ENCODE data around the gene TOP3A. TPM values are rescaled to one million over a fixed set of nuclear protein-coding genes. Genes with fewer than 3 reads are reported as not detected.

TOP3A gene
- total RNA-seq, 2 experiments from 2014 or later, result 61.8 to 65.7 TPM

DNA sequence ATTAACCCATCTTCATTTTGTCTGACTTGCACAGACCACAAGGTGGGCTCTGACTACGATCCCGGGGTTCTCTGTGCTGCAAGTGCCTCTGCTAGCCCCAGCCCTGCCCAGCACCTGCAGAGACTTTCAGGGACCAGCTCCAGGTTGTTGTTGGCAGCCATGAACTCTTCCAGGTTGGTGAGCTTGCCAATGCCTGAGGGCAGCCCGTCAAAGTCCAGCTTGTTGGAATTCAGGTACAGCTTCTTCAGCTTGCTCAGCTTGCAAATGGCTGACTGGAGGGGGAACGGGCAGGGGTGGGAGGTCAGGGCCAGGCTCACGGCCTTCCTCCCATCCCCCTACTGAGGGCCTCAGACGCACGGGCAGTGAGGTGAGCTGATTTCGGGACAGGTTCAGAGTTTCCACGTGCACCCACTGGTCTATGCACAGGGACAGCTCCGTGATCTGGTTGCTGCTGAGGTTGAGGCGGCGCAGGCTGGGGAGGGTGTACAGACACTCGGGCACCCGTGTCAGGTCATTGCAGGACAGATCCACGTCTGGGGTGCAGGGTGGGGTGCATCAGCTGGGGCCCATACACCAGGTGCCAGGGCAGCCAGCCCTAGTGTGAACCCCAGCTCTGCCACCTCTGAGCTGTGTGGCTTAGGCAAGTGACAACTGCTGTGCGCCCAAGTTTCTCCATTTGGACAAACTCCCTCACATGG, 61.5 kb downstream of the TOP3A start:
- H3K27ac Mint-ChIP-seq, result no peak overlapping the region
- intact Hi-C loops (cut with micrococcal nuclease), result no loop called here
- TF ChIP-seq, protein P1, sequence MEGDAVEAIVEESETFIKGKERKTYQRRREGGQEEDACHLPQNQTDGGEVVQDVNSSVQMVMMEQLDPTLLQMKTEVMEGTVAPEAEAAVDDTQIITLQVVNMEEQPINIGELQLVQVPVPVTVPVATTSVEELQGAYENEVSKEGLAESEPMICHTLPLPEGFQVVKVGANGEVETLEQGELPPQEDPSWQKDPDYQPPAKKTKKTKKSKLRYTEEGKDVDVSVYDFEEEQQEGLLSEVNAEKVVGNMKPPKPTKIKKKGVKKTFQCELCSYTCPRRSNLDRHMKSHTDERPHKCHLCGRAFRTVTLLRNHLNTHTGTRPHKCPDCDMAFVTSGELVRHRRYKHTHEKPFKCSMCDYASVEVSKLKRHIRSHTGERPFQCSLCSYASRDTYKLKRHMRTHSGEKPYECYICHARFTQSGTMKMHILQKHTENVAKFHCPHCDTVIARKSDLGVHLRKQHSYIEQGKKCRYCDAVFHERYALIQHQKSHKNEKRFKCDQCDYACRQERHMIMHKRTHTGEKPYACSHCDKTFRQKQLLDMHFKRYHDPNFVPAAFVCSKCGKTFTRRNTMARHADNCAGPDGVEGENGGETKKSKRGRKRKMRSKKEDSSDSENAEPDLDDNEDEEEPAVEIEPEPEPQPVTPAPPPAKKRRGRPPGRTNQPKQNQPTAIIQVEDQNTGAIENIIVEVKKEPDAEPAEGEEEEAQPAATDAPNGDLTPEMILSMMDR (IDR thresholded peaks at IDR 0.05), result no peak
- no peak overlapping the region for H3K4me3 Mint-ChIP-seq
- H3K9me3 Mint-ChIP-seq, result no peaks in the 10 kb centered on the region
- ChIA-PET POLR2A (interaction anchor here (1.2 kb wide), 1 partner anchor 10 kb away, joined by 4 read pairs; no protein-coding TSS in a partner anchor), CTCF (interaction anchor here (1.0 kb wide), 1 partner anchor 12 kb away, joined by 3 read pairs; no protein-coding TSS in a partner anchor)
- H3K36me3 Mint-ChIP-seq (ENCODE audit: low read depth), result peaks cover 18% of the 10 kb centered on the region
- no peaks in the 10 kb centered on the region for H3K27me3 Mint-ChIP-seq
- DNase-seq (no peak), ATAC-seq (no peak)
- H3K4me1 Mint-ChIP-seq (ENCODE audit: low read depth), result peaks cover 18% of the 10 kb centered on the region

DNA sequence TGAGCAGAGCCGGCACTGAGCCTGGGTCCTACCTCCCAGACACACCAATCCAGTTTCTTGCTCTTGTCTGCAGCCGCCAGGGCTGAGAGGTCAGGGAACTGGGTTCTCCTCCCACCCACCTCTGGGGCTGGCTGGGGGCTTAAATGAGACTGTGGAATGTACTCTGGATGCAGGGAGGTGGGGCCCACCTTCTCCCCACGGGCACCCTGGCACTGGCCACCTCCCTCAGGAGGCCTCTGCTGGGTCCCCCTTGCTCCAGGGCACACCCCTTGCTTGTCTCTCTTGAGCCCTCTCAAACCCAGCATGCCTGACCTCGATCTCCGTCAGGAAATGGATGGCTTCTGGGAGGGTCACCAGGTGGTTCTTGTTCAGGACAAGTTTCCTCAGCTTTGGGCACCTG, 62.6 kb downstream of the TOP3A start:
- no peak overlapping the region for H3K4me3 Mint-ChIP-seq
- no peaks in the 10 kb centered on the region for H3K9me3 Mint-ChIP-seq
- ChIA-PET CTCF (no interaction called here), POLR2A (interaction anchor here (1.5 kb wide), 1 partner anchor 26 kb away, joined by 3 read pairs; the partner anchor contains the start of gene LLGL1)
- no peak overlapping the region for H3K27ac Mint-ChIP-seq
- peaks cover 24% of the 10 kb centered on the region for H3K36me3 Mint-ChIP-seq (ENCODE audit: low read depth)
- intact Hi-C loops (cut with micrococcal nuclease), result no loop called here
- DNase-seq (no peak), ATAC-seq (no peak)
- TF ChIP-seq, protein P1 (IDR thresholded peaks at IDR 0.05), result no peak
- no peaks in the 10 kb centered on the region for H3K27me3 Mint-ChIP-seq
- H3K4me1 Mint-ChIP-seq (ENCODE audit: low read depth), result peaks cover 12% of the 10 kb centered on the region

DNA sequence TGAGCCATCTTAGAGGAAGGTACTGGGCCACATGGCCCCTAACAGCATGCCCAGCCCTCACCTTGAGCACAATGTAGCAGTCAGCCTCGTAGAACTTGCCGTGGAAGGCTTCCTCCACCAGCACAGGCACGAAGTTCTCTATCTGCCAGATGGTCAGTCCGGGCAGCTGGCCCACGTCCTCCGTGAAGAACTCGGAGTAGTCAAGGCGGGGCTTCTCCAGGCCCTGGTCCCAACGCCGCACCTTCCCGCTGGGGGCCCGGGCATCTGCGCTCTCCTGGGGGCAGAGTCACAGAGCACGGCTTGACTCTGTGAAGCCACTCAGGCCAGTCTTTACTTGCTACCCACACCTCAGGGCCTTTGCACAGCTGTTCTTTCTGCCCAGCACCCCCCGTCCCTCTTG, 63.6 kb downstream of the TOP3A start:
- Mint-ChIP-seq H3K4me1 (ENCODE audit: low read depth) (peaks cover 4% of the 10 kb centered on the region), H3K27ac (no peak overlapping the region), H3K9me3 (no peaks in the 10 kb centered on the region), H3K4me3 (no peak overlapping the region), H3K36me3 (ENCODE audit: low read depth) (peaks cover 26% of the 10 kb centered on the region), H3K27me3 (no peaks in the 10 kb centered on the region)
- ChIA-PET POLR2A (interaction anchor here (0.8 to 1.5 kb wide), 3 partner anchors 10 to 25 kb away, joined by 3 to 4 read pairs (median 3); partner anchors contain the start of genes LLGL1 and MIEF2), CTCF (no interaction called here)
- DNase-seq (no peak), ATAC-seq (no peak)
- intact Hi-C loops (cut with micrococcal nuclease), result no loop called here
- TF ChIP-seq, protein P1 (IDR thresholded peaks at IDR 0.05), result no peak

DNA sequence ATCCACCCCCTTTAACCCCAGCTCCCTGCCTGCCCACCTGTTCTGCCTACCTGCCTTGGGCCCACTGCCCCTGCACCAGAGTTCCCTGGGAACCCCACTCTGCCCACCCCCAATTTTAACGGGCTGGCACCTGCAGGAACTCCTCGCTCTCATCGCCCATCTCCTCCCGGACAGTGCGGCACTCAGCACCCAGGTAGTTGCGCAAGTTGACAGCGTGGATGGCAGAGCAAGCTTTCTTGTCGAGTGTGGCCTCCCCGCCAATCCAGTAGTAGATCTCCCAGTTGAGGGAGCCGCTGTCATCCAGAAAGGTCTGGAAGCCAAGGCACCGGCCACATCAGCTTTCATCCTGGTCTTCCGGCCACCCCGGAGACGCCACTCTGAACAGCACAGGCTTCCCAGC, 64.1 kb downstream of the TOP3A start:
- ChIA-PET CTCF (interaction anchor here (0.9 kb wide), 1 partner anchor 9 kb away, joined by 5 read pairs; no protein-coding TSS in a partner anchor), POLR2A (interaction anchor here (0.8 to 1.4 kb wide), 3 partner anchors 10 to 16 kb away, joined by 3 to 5 read pairs (median 4); partner anchors contain the start of gene MIEF2)
- TF ChIP-seq, protein P1 (IDR thresholded peaks at IDR 0.05), result no peak
- H3K36me3 Mint-ChIP-seq (ENCODE audit: low read depth), result peaks cover 22% of the 10 kb centered on the region
- no peak for DNase-seq
- intact Hi-C loops (cut with micrococcal nuclease), result no loop called here
- H3K4me3 Mint-ChIP-seq, result no peak overlapping the region
- H3K27me3 Mint-ChIP-seq, result no peaks in the 10 kb centered on the region
- H3K4me1 Mint-ChIP-seq (ENCODE audit: low read depth), result no peaks in the 10 kb centered on the region
- no peak overlapping the region for H3K27ac Mint-ChIP-seq
- ATAC-seq, result no peak
- no peaks in the 10 kb centered on the region for H3K9me3 Mint-ChIP-seq

DNA sequence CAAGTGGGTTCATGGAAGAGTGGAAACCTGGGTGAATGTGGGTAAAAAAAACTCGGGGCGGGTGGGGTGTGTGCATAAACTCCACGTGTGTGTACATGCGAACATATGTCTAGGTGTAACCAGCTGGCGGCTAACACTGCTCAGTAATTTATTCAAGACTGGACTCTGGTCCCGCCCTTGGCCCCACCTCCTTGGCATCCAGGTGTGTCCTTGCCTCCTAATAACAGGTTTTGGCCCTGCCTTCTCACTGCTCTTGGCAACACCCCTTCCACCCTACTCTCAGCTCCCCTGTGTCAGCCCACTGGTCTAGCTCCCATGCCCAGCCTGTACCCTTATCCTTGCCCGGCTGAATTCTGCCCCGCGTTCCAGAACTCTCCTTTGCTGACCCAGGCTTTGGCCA, 64.5 kb downstream of the TOP3A start:
- Mint-ChIP-seq H3K27ac (no peak overlapping the region), H3K9me3 (no peaks in the 10 kb centered on the region), H3K4me1 (ENCODE audit: low read depth) (no peaks in the 10 kb centered on the region), H3K36me3 (ENCODE audit: low read depth) (peaks cover 26% of the 10 kb centered on the region), H3K27me3 (no peaks in the 10 kb centered on the region), H3K4me3 (no peak overlapping the region)
- POLR2A ChIA-PET, result interaction anchor here (1.1 to 1.4 kb wide), 2 partner anchors 9 to 16 kb away, joined by 3 to 5 read pairs; no protein-coding TSS in a partner anchor
- ATAC-seq, result no peak
- CTCF ChIA-PET, result interaction anchor here (0.9 kb wide), 1 partner anchor 9 kb away, joined by 5 read pairs; no protein-coding TSS in a partner anchor
- intact Hi-C loops (cut with micrococcal nuclease), result no loop called here
- no peak for DNase-seq
- TF ChIP-seq, protein P1 (IDR thresholded peaks at IDR 0.05), result no peak

Measured in activated CD8-positive, alpha-beta T cell treated with anti-CD3 and anti-CD28 coated beads for 36 hours (primary cell).